Measurements from ENCODE around the gene ATP8B1. TPM values are rescaled to one million over a fixed set of nuclear protein-coding genes. Genes with fewer than 3 reads are reported as not detected.

The ATP8B1 gene
- total and polyA plus RNA-seq, 9 of the 15 experiments (the other 6 are each of a cell fraction or from before 2014, with no cell fraction given): 0.01 to 0.22 (median 0.03) TPM; not detected in 3

DNA sequence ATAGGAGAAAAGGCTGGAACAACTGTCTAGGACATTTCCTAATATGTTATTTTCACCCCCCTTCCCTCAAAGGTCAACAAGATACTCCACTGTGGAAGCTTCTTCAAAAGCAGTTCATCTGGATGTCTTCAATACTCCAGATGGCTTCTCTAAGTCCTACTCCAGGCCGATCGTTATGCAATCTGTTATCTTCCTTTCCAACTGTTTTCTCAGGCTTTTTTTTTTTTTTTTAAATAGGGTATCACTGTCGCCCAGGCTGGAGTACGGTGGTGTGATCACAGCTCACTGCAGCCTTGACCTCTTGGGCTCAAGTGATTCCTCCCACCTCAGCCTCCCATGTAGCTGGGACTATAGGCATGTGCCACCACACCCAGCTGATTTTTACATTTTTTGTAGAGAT lies 26.3 kb downstream of the ATP8B1 start (continued):
- TF ChIP-seq, protein P1, sequence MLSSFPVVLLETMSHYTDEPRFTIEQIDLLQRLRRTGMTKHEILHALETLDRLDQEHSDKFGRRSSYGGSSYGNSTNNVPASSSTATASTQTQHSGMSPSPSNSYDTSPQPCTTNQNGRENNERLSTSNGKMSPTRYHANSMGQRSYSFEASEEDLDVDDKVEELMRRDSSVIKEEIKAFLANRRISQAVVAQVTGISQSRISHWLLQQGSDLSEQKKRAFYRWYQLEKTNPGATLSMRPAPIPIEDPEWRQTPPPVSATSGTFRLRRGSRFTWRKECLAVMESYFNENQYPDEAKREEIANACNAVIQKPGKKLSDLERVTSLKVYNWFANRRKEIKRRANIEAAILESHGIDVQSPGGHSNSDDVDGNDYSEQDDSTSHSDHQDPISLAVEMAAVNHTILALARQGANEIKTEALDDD (IDR thresholded peaks at IDR 0.05): peak; percentile 17; the same call in 1 of the 2 replicates
- TF ChIP-seq, protein P2, sequence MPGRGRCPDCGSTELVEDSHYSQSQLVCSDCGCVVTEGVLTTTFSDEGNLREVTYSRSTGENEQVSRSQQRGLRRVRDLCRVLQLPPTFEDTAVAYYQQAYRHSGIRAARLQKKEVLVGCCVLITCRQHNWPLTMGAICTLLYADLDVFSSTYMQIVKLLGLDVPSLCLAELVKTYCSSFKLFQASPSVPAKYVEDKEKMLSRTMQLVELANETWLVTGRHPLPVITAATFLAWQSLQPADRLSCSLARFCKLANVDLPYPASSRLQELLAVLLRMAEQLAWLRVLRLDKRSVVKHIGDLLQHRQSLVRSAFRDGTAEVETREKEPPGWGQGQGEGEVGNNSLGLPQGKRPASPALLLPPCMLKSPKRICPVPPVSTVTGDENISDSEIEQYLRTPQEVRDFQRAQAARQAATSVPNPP (IDR thresholded peaks at IDR 0.05; ENCODE audit: borderline replicate concordance, insufficient read depth, insufficient read length): no peak
- TF ChIP-seq RAD51 (IDR thresholded peaks at IDR 0.05; ENCODE audit: borderline replicate concordance, low read depth) (no peak), ELF4 (CRISPR knock-in tag; IDR thresholded peaks at IDR 0.05) (peak; percentile 13; the same call in 1 of the 2 replicates), MTA3 (IDR thresholded peaks at IDR 0.05; ENCODE audit: borderline replicate concordance) (no peak), CBFA2T3 (IDR thresholded peaks at IDR 0.05) (peak; percentile 98), MXI1 (IDR thresholded peaks at IDR 0.05; ENCODE audit: low read depth, low read length) (no peak), ARID1B (IDR thresholded peaks at IDR 0.05) (peak; percentile 96), MAFG (tag; conservative IDR thresholded peaks at IDR 0.05) (no peak), SMARCE1 (IDR thresholded peaks at IDR 0.05) (peak; percentile 88)
- TF ChIP-seq, protein P3, sequence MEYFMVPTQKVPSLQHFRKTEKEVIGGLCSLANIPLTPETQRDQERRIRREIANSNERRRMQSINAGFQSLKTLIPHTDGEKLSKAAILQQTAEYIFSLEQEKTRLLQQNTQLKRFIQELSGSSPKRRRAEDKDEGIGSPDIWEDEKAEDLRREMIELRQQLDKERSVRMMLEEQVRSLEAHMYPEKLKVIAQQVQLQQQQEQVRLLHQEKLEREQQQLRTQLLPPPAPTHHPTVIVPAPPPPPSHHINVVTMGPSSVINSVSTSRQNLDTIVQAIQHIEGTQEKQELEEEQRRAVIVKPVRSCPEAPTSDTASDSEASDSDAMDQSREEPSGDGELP (CRISPR knock-in tag; IDR thresholded peaks at IDR 0.05; ENCODE audit: borderline replicate concordance): peak; percentile 74
- TF ChIP-seq, protein P4, sequence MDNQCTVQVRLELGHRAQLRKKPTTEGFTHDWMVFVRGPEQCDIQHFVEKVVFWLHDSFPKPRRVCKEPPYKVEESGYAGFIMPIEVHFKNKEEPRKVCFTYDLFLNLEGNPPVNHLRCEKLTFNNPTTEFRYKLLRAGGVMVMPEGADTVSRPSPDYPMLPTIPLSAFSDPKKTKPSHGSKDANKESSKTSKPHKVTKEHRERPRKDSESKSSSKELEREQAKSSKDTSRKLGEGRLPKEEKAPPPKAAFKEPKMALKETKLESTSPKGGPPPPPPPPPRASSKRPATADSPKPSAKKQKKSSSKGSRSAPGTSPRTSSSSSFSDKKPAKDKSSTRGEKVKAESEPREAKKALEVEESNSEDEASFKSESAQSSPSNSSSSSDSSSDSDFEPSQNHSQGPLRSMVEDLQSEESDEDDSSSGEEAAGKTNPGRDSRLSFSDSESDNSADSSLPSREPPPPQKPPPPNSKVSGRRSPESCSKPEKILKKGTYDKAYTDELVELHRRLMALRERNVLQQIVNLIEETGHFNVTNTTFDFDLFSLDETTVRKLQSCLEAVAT (IDR thresholded peaks at IDR 0.05): 0 out of 4 replicates have a peak, but pooled peaks of 1 of the 2 experiments have one; percentile 38
- TF ChIP-seq, protein P5, sequence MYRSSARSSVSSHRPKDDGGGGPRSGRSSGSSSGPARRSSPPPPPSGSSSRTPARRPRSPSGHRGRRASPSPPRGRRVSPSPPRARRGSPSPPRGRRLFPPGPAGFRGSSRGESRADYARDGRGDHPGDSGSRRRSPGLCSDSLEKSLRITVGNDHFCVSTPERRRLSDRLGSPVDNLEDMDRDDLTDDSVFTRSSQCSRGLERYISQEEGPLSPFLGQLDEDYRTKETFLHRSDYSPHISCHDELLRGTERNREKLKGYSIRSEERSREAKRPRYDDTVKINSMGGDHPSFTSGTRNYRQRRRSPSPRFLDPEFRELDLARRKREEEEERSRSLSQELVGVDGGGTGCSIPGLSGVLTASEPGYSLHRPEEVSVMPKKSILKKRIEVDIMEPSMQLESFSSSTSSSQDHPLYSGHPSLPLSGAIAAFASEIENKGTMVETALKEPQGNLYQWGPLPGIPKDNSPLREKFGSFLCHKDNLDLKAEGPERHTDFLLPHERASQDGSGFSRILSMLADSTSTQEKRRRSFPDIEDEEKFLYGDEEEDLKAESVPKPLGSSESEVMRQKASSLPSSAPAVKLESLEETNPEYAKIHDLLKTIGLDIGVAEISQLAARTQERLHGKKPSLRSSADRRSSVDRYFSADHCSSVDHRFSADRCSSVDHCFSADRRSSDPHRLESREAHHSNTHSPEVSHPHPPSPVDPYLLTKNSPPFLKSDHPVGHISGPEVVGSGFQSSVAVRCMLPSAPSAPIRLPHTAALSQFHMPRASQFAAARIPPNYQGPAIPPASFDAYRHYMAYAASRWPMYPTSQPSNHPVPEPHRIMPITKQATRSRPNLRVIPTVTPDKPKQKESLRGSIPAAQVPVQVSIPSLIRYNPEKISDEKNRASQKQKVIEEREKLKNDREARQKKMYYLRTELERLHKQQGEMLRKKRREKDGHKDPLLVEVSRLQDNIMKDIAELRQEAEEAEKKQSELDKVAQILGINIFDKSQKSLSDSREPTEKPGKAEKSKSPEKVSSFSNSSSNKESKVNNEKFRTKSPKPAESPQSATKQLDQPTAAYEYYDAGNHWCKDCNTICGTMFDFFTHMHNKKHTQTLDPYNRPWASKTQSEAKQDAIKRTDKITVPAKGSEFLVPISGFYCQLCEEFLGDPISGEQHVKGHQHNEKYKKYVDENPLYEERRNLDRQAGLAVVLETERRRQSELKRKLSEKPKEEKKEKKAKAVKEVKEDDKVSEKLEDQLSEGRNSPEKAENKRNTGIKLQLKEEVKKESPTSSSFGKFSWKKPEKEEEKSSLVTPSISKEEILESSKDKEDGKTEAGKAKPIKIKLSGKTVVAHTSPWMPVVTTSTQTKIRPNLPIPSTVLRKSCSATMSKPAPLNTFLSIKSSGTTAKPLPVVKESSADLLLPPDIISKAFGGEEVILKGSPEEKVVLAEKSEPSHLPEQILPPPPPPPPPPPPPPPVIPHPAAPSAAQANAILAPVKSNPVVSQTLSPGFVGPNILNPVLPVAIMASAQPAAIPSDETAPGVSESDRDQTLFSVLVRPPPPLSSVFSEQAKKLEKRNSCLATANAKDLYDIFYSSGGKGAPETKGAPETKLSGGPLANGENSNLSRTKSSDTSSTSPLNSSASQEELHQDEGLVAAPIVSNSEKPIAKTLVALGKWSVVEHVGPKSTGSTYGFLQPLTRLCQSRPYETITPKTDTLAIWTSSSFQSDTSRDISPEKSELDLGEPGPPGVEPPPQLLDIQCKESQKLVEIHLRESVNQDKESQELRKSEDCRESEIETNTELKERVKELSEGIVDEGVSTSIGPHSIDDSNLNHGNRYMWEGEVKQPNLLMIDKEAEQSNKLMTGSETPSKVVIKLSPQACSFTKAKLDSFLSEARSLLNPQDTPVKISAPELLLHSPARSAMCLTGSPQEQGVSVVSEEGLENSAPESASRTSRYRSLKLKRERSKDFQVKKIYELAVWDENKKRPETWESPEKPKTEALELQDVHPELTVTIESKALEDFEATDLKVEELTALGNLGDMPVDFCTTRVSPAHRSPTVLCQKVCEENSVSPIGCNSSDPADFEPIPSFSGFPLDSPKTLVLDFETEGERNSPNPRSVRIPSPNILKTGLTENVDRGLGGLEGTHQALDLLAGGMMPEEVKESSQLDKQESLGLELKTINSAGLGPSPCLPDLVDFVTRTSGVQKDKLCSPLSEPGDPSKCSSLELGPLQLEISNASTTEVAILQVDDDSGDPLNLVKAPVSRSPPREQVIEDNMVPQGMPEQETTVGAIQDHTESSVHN (IDR thresholded peaks at IDR 0.05; ENCODE audit: borderline replicate concordance in 1 of 2, low read depth in 1 of 2): peak in 1 of 2 experiments; percentile 56; a peak in 1 of 4 replicates
- TF ChIP-seq, protein P6, sequence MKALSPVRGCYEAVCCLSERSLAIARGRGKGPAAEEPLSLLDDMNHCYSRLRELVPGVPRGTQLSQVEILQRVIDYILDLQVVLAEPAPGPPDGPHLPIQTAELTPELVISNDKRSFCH (CRISPR knock-in tag; IDR thresholded peaks at IDR 0.05): no peak
- TF ChIP-seq, protein P6 (tag; IDR thresholded peaks at IDR 0.05): peak; percentile 90
